SU-DHL-6 (cell line): ENCODE results near the gene WFIKKN1.

ENCODE experiments used
- H2AFZ ChIP-seq: fragments of 200-600 bp; sonication (generic); 2 replicates; pipeline ENCODE4 v1.6.1; 2014; ENCODE audit warnings: low read depth, mild to moderate bottlenecking, moderate library complexity, mixed read lengths, antibody characterized with exemption, low read length; ENCODE audit not compliant: severe bottlenecking
- H3F3A ChIP-seq: fragments of 200-600 bp; shearing (Covaris generic); 2 replicates; pipeline ENCODE4 v1.6.0; 2016; ENCODE audit warnings: antibody characterized with exemption, mild to moderate bottlenecking; ENCODE audit not compliant: insufficient read depth
- H3K27ac ChIP-seq: fragments of 200-600 bp; sonication (generic); 2 replicates; pipeline ENCODE4 v1.5.1; 2016; ENCODE audit warnings: low read depth, mild to moderate bottlenecking, low read length, moderate library complexity, mixed read lengths
- H3K27me3 ChIP-seq: fragments of 200-600 bp; sonication (generic), shearing (Covaris generic); 2 replicates; pipeline ENCODE4 v1.6.0; 2014; ENCODE audit warnings: mild to moderate bottlenecking, low read length
- H3K36me3 ChIP-seq: fragments of 200-600 bp; sonication (generic); 2 replicates; pipeline ENCODE4 v1.6.1; 2014; ENCODE audit warnings: mild to moderate bottlenecking, low read length, mixed read lengths
- H3K4me2 ChIP-seq: fragments of 300-600, 200-600 bp; shearing (Covaris generic), sonication (generic); 2 replicates; pipeline ENCODE4 v1.6.0; 2014; ENCODE audit warnings: low read length, low read depth, mild to moderate bottlenecking; ENCODE audit not compliant: poor library complexity, severe bottlenecking
- H3K4me3 ChIP-seq: fragments of 200-600 bp; sonication (generic); 2 replicates; pipeline ENCODE4 v1.5.1; 2014; ENCODE audit warnings: antibody characterized with exemption, low read length, mild to moderate bottlenecking, mixed read lengths; ENCODE audit not compliant: insufficient read depth, poor library complexity, severe bottlenecking
- H3K79me2 ChIP-seq: fragments of 200-600 bp; sonication (generic); 2 replicates; pipeline ENCODE4 v1.6.1; 2014; ENCODE audit warnings: mild to moderate bottlenecking, low read length, moderate library complexity; ENCODE audit not compliant: insufficient read depth
- H3K9ac ChIP-seq: fragments of 200-600 bp; sonication (generic); 2 replicates; pipeline ENCODE4 v1.7.0; 2014; ENCODE audit warnings: mild to moderate bottlenecking, low read length
- H3K9me2 ChIP-seq: fragments of 200-600 bp; sonication (generic); replicated peaks from 2 replicates; pipeline ENCODE4 v1.6.1; 2014; ENCODE audit warnings: low read length; ENCODE audit not compliant: insufficient read depth
- H3K9me3 ChIP-seq: fragments of 200-600 bp; sonication (generic); 2 replicates; pipeline ENCODE4 v1.6.1; 2014; ENCODE audit warnings: low read length, mixed read lengths; ENCODE audit not compliant: insufficient read depth
- H4K20me1 ChIP-seq: fragments of 200-600 bp; sonication (generic); 2 replicates; pipeline ENCODE4 v1.6.1; 2014; ENCODE audit warnings: low read depth, mild to moderate bottlenecking, antibody characterized with exemption, low read length, moderate library complexity, mixed read lengths
- EZH2phosphoT487 ChIP-seq: fragments of 200-600 bp; sonication (generic), shearing (Covaris generic); conservative IDR thresholded peaks from 2 replicates; pipeline ENCODE4 v1.6.1; 2018; ENCODE audit warnings: mild to moderate bottlenecking, antibody characterized with exemption, low read length, moderate library complexity, mixed read lengths
- TF ChIP-seq, protein P1 (sequence below): fragments of 200-600 bp; sonication (generic); IDR thresholded peaks from one replicate; pipeline ENCODE4 v1.5.1; 2017; ENCODE audit warnings: antibody characterized with exemption, mild to moderate bottlenecking, low read length, moderate library complexity; ENCODE audit not compliant: insufficient read depth, poor library complexity, severe bottlenecking

Gene WFIKKN1

DNA sequence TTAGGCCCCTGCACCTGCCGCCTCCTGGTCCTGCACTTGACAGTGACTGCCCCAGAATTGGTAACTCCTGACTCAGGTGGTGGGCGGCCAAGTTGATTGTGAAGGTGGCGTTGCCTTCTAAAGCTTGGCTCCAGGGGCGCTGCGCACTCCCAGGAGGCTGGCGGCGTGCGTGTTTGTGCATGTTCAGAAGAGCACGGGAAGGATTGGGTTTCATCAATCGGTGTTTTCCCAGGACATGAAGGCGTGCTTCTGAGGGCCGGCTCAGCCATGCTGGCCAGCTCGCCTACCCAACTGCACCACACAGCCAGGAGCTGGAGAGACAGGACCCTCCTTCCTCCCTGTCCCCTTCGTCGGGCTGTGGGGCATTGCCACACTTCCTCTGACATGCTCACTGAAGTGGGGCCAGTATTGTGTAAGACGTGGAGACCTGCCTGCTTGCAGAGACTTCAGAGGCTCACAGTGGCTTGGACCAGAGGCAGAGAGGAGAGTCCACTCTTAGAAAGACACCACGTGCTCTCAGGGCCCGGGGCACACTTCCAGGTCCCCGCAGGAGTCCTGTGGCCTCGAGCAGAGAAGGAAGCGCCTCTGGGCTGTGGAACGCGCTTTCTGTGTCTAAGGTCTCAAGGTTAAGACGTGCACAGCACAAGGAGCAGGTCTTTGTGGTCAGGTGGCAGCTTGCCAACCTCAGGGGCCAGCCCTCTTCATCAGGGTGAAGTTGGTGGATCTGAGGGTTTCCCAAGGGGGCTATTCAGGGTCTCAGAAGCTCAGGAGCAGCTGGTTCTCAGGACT is 38.1 kb upstream of the WFIKKN1 start:
- no peaks in the 10 kb centered on the region for H3K9me3 ChIP-seq
- no peak overlapping the region for H3K4me2 ChIP-seq
- peaks cover 13% of the 10 kb centered on the region; the same call in 1 of the 2 replicates for H3K79me2 ChIP-seq
- no peak for TF ChIP-seq EZH2phosphoT487
- TF ChIP-seq, protein P1, sequence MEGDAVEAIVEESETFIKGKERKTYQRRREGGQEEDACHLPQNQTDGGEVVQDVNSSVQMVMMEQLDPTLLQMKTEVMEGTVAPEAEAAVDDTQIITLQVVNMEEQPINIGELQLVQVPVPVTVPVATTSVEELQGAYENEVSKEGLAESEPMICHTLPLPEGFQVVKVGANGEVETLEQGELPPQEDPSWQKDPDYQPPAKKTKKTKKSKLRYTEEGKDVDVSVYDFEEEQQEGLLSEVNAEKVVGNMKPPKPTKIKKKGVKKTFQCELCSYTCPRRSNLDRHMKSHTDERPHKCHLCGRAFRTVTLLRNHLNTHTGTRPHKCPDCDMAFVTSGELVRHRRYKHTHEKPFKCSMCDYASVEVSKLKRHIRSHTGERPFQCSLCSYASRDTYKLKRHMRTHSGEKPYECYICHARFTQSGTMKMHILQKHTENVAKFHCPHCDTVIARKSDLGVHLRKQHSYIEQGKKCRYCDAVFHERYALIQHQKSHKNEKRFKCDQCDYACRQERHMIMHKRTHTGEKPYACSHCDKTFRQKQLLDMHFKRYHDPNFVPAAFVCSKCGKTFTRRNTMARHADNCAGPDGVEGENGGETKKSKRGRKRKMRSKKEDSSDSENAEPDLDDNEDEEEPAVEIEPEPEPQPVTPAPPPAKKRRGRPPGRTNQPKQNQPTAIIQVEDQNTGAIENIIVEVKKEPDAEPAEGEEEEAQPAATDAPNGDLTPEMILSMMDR: no peak
- no peaks in the 10 kb centered on the region for H3F3A ChIP-seq
- no peak overlapping the region for H3K4me3 ChIP-seq
- no peaks in the 10 kb centered on the region for H3K9me2 ChIP-seq
- no peaks in the 10 kb centered on the region for H3K36me3 ChIP-seq
- no peaks in the 10 kb centered on the region for H3K27me3 ChIP-seq
- H4K20me1 ChIP-seq: no peaks in the 10 kb centered on the region
- no peak overlapping the region for H2AFZ ChIP-seq
- no peak overlapping the region for H3K9ac ChIP-seq
- H3K27ac ChIP-seq: no peak overlapping the region

DNA sequence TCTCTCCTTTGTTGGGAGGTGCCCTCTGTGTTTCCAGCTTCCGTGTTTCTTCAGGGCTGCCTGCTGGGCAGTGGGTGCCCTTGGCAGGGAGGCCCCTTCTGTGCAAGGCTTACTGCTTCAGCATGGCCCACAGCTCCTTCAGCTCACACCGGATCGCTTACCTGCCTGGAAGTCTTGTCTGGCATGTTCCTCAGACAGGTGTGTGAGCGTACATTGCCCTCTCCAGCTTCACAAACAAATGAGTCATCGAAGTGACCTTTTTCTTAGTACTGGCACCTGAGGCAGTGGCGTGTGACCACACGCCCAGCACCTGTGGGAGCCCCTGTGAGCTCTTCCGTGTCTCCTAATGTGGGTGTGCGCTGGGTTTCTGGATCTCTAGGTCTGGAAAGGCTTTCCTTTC is 37.4 kb upstream of the WFIKKN1 start:
- H3K9me2 ChIP-seq: no peaks in the 10 kb centered on the region
- H3F3A ChIP-seq: no peaks in the 10 kb centered on the region
- no peak for TF ChIP-seq EZH2phosphoT487
- no peak overlapping the region for H3K27ac ChIP-seq
- peaks cover 13% of the 10 kb centered on the region; the same call in 1 of the 2 replicates for H3K79me2 ChIP-seq
- no peaks in the 10 kb centered on the region for H3K36me3 ChIP-seq
- no peak overlapping the region for H2AFZ ChIP-seq
- no peak overlapping the region for H3K4me2 ChIP-seq
- no peaks in the 10 kb centered on the region for H3K27me3 ChIP-seq
- no peak overlapping the region for H3K9ac ChIP-seq
- H3K4me3 ChIP-seq: no peak overlapping the region
- H4K20me1 ChIP-seq: no peaks in the 10 kb centered on the region
- H3K9me3 ChIP-seq: no peaks in the 10 kb centered on the region

DNA sequence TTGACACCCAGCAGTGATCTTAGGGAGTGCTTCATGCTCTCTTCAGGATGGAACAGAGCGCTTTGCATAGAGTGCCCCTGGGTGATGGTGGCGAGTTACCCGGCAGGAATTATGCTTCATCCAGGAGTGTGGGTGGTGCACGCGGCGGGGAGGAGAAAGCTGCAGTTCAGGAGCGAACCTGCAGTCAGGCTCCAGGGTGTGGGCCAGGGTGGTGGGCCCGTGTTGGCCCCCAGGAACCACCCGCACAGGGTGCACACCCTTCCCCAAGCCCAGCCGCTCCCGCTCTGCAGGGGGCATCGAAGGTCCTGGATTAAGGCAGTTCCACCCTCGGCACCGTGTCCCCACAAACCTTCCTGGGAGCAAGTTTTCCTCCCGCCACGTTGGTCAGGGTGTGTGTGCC is 37.0 kb upstream of the WFIKKN1 start:
- no peaks in the 10 kb centered on the region for H3K36me3 ChIP-seq
- H3K9me3 ChIP-seq: no peaks in the 10 kb centered on the region
- peaks cover 13% of the 10 kb centered on the region; the same call in 1 of the 2 replicates for H3K79me2 ChIP-seq
- no peaks in the 10 kb centered on the region for H3F3A ChIP-seq
- H3K9ac ChIP-seq: no peak overlapping the region
- no peak overlapping the region for H3K4me3 ChIP-seq
- no peaks in the 10 kb centered on the region for H4K20me1 ChIP-seq
- no peak overlapping the region for H2AFZ ChIP-seq
- no peaks in the 10 kb centered on the region for H3K27me3 ChIP-seq
- no peak for TF ChIP-seq EZH2phosphoT487
- TF ChIP-seq, protein P1: no peak
- no peak overlapping the region for H3K27ac ChIP-seq
- no peak overlapping the region for H3K4me2 ChIP-seq
- no peaks in the 10 kb centered on the region for H3K9me2 ChIP-seq

DNA sequence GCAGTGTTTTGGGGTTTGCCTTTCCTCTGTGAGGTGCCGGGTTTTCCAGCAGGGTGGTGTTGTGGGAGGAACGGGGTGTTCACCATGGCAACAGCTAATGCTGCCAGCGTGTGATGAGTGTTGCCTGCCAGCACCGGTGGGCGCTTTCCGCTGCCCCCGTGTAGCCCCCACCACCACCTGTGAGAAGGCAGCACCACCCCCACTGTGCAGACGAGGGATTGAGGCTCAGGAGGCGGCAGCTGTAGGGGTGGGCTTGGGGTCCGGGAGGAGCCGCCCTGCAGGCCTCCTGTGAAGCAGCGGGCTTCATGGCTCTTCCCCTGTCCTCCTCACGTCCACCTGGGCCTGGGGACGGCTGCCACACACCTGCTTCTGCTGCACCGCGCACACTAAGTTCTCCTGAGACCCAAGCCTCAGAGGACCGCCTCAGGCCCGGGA is 35.7 kb upstream of the WFIKKN1 start:
- no peak overlapping the region for H3K9ac ChIP-seq
- H3K4me2 ChIP-seq: no peak overlapping the region
- no peaks in the 10 kb centered on the region for H3K9me3 ChIP-seq
- no peak overlapping the region for H3K27ac ChIP-seq
- H3F3A ChIP-seq: no peaks in the 10 kb centered on the region
- H4K20me1 ChIP-seq: no peaks in the 10 kb centered on the region
- no peaks in the 10 kb centered on the region for H3K27me3 ChIP-seq
- no peak overlapping the region for H3K4me3 ChIP-seq
- no peak overlapping the region for H2AFZ ChIP-seq
- no peaks in the 10 kb centered on the region for H3K36me3 ChIP-seq
- TF ChIP-seq EZH2phosphoT487: no peak
- TF ChIP-seq, protein P1: no peak
- H3K79me2 ChIP-seq: peaks cover 13% of the 10 kb centered on the region; the same call in 1 of the 2 replicates
- H3K9me2 ChIP-seq: no peaks in the 10 kb centered on the region
